Panc1 (cell line): ENCODE data around the gene OR2J2.
"Not testable (repeated sequence)": the region's sequence is repeated elsewhere in the genome, so short reads cannot be mapped to it uniquely, and the experiment has no call there.

ENCODE experiments used
- POLR2AphosphoS5 ChIP-seq: IDR thresholded peaks from 2 replicates; pipeline ENCODE4 v1.6.1; 2012; ENCODE audit warnings: mild to moderate bottlenecking, low read depth, low read length, moderate library complexity
- TCF7L2 ChIP-seq: IDR thresholded peaks from 2 replicates; pipeline ENCODE4 v1.6.1; 2011; ENCODE audit warnings: mild to moderate bottlenecking, low read depth, low read length, inconsistent platforms
- TF ChIP-seq, protein P1 (sequence below): fragments of 450-650 bp; IDR thresholded peaks from 2 replicates; pipeline ENCODE4 v1.5.1; 2017; ENCODE audit warnings: mild to moderate bottlenecking

DNA sequence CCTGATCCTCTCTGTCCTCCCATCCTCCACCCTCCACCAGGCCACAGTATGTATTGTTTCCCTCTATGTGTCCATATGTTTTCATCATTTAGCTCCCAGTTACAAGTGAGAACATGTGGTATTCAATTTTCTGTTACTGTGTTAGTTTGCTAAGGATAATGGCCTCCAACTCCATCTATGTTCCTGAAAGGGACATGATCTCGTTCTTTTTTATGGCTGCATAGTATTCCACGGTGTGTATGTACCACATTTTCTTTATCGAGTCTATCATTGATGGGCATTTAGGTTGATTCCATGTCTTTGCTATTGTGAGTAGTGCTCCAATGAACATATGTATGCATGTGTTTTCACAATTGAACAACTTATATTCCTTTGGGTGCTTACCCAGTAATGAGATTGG, 21.3 kb upstream of the OR2J2 start:
- TF ChIP-seq, protein P1, sequence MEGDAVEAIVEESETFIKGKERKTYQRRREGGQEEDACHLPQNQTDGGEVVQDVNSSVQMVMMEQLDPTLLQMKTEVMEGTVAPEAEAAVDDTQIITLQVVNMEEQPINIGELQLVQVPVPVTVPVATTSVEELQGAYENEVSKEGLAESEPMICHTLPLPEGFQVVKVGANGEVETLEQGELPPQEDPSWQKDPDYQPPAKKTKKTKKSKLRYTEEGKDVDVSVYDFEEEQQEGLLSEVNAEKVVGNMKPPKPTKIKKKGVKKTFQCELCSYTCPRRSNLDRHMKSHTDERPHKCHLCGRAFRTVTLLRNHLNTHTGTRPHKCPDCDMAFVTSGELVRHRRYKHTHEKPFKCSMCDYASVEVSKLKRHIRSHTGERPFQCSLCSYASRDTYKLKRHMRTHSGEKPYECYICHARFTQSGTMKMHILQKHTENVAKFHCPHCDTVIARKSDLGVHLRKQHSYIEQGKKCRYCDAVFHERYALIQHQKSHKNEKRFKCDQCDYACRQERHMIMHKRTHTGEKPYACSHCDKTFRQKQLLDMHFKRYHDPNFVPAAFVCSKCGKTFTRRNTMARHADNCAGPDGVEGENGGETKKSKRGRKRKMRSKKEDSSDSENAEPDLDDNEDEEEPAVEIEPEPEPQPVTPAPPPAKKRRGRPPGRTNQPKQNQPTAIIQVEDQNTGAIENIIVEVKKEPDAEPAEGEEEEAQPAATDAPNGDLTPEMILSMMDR: not testable (repeated sequence)
- TF ChIP-seq POLR2AphosphoS5, TCF7L2: not testable (repeated sequence)
